Measurements from ENCODE around the gene DGKA.
A peak's percentile ranks its signal among the peaks of the same experiment; 100 is the strongest.
"Not testable (repeated sequence)": the region's sequence is repeated elsewhere in the genome, so short reads cannot be mapped to it uniquely, and the experiment has no call there.

DGKA gene

GRCh38 chr12:55930771-55931316 lies at the start of gene DGKA:
DGKA (plus strand) TSS chr12:55931162; CDS start chr12:55936504, 5,342 bp downstream.
- DNase-seq = peak; percentile 24

GRCh38 chr12:55885113-55885512 lies 45.8 kb upstream of the DGKA start:
- no peak for DNase-seq

GRCh38 chr12:55891310-55891709 lies 39.7 kb upstream of the DGKA start:
- DNase-seq = no peak

- no peak for DNase-seq
These were observed 37.2 kb upstream of the DGKA start for GRCh38 chr12:55893723-55894122.

GRCh38 chr12:55899082-55899481 lies 31.9 kb upstream of the DGKA start:
- DNase-seq = no peak

- no peak for DNase-seq
These were observed 29.0 kb upstream of the DGKA start for GRCh38 chr12:55901881-55902490.

GRCh38 chr12:55906056-55906455 lies 24.9 kb upstream of the DGKA start:
- DNase-seq = no peak

- DNase-seq = no peak
These were observed 22.0 kb upstream of the DGKA start for GRCh38 chr12:55908726-55909512.

GRCh38 chr12:55909513-55909884 lies 21.5 kb upstream of the DGKA start:
- no peak for DNase-seq

GRCh38 chr12:55912908-55913307 lies 18.1 kb upstream of the DGKA start:
- no peak for DNase-seq

GRCh38 chr12:55915482-55915859 lies 15.5 kb upstream of the DGKA start:
- no peak for DNase-seq

GRCh38 chr12:55919032-55919431 lies 11.9 kb upstream of the DGKA start:
- DNase-seq = not testable (repeated sequence)

- DNase-seq = no peak
These were observed 8.8 kb upstream of the DGKA start for GRCh38 chr12:55922126-55922525.

GRCh38 chr12:55923648-55924047 lies 7.3 kb upstream of the DGKA start:
- not testable (repeated sequence) for DNase-seq

- no peak for DNase-seq
These were observed 5.6 kb upstream of the DGKA start for GRCh38 chr12:55925371-55925770.

GRCh38 chr12:55925870-55926737 lies 4.9 kb upstream of the DGKA start:
- DNase-seq = peak; percentile 44

GRCh38 chr12:55926738-55927587 lies 4.0 kb upstream of the DGKA start:
- peak; percentile 93 for DNase-seq

- DNase-seq = peak; percentile 58
These were observed 3.1 kb upstream of the DGKA start, which contains the start of gene PYM1 for GRCh38 chr12:55927588-55928502. PYM1 (minus strand) TSS chr12:55927894; CDS start chr12:55927761, 133 bp downstream.

- DNase-seq = no peak
These were observed 1.6 kb upstream of the DGKA start for GRCh38 chr12:55929306-55929791.

GRCh38 chr12:55931317-55931779 lies 386 bp downstream of the DGKA start:
- no peak for DNase-seq

All from midbrain (tissue), 1 donor.